Left lung (tissue), 10 donors: ENCODE data around the gene TPD52L1. TPM values are rescaled to one million over a fixed set of nuclear protein-coding genes. Genes with fewer than 3 reads are reported as not detected.

Source experiments
- ATAC-seq: fragments of 200-7000 bp; cut with Tn5 transposase; one replicate; pipeline ENCODE4 v1.9.1; 2020; ENCODE audit warnings: moderate library complexity
- DNase-seq, 4 donors: peaks; one replicate each; pipeline ENCODE4 v3.0.0-alpha.2; 2013 to 2020
- H3K27ac ChIP-seq, 2 donors: fragments of 200-600 bp; sonication (generic) in 1 of 2; one replicate each; pipeline versions ENCODE4 v1.5.0 to v1.8.0; 2020 to 2021
- H3K27me3 ChIP-seq, 2 donors: fragments of 200-600 bp; sonication (generic) in 1 of 2; one replicate each; pipeline versions ENCODE4 v1.5.0 to v1.8.0; 2020 to 2021
- H3K36me3 ChIP-seq, 2 donors: fragments of 200-600 bp; sonication (generic) in 1 of 2; one replicate each; pipeline versions ENCODE4 v1.5.0 to v1.8.0; 2020 to 2021
- H3K4me1 ChIP-seq, 2 donors: fragments of 200-600 bp; one replicate each; pipeline ENCODE4 v1.8.0; 2021
- H3K4me3 ChIP-seq, 2 donors: fragments of 200-600 bp; sonication (generic) in 1 of 2; one replicate each; pipeline versions ENCODE4 v1.5.0 to v1.8.0; 2020 to 2021; ENCODE audit warnings: mild to moderate bottlenecking in 1 of 2
- H3K9me3 ChIP-seq, 2 donors: fragments of 200-600 bp; sonication (generic) in 1 of 2; one replicate each; pipeline versions ENCODE4 v1.5.0 to v1.8.0; 2020 to 2021
- CTCF ChIP-seq, 2 donors: fragments of 200-600 bp; sonication (generic) in 1 of 2; IDR thresholded peaks; one replicate each; pipeline versions ENCODE4 v1.5.0 to v1.8.0; 2021; ENCODE audit warnings: antibody characterized with exemption in 2 of 2
- intact Hi-C, 2 donors: fragments of 100-400 bp; cut with DNase I; formaldehyde crosslinking; loops; one replicate each; pipeline versions ENCODE4 v1.11.2 to v1.14.2; 2022
- polyA plus RNA-seq, 6 donors: library from polyadenylated mRNA; unstranded; fragments of 120-200 nt; gene quantifications; one replicate each; pipeline ENCODE4 v1.2.1, GENCODE V29; 2013; ENCODE audit not compliant: insufficient read length in 6 of 6
- total RNA-seq, 2 donors: library from RNA; stranded (reverse); fragmentation: NEBNext Ultra II Directional; extraction: Animal tissue kit (Norgen Biotek cat#: 25700); gene quantifications; one replicate each; pipeline ENCODE4 v1.2.1, GENCODE V29; 2021
- donor health status: DM: no; HTN: yes; CAD: no.
- donor health status: DM: no; HTN: no; CAD: no.

TPD52L1 gene
- total and polyA plus RNA-seq, 8 donors = 17.4 to 125 (median 80.4) TPM

- Histone ChIP-seq H3K4me3 (no peak overlapping the region), H3K27ac (no peak overlapping the region), H3K36me3 (no peaks in the 10 kb centered on the region), H3K27me3 (no peaks in the 10 kb centered on the region), H3K4me1 (no peaks in the 10 kb centered on the region), H3K9me3 (peaks cover 0 to 15% of the 10 kb centered on the region in 2 donors)
- DNase-seq = no peak
- intact Hi-C loops = loop anchor here in 1 of 2 donors (5.0 kb wide), 1 partner anchor 244 kb away; no protein-coding TSS in a partner anchor
- no peak for ATAC-seq
- no peak for TF ChIP-seq CTCF (IDR thresholded peaks at IDR 0.05)
Observed at GRCh38 chr6:125116170-125116569, 37.4 kb upstream of the TPD52L1 start.

- no peak overlapping the region for H3K4me3 ChIP-seq
- DNase-seq (no peak), ATAC-seq (no peak)
- intact Hi-C loops = loop anchor here in 1 of 2 donors (5.0 kb wide), 1 partner anchor 244 kb away; no protein-coding TSS in a partner anchor
- H3K27me3 ChIP-seq = no peaks in the 10 kb centered on the region
- no peaks in the 10 kb centered on the region for H3K4me1 ChIP-seq
- H3K36me3 ChIP-seq = no peaks in the 10 kb centered on the region
- H3K9me3 ChIP-seq = peaks cover 0 to 9% of the 10 kb centered on the region in 2 donors
- H3K27ac ChIP-seq = no peak overlapping the region
- TF ChIP-seq CTCF (IDR thresholded peaks at IDR 0.05) = no peak
Observed at GRCh38 chr6:125116710-125117109, 36.9 kb upstream of the TPD52L1 start.

GRCh38 chr6:125117818-125118217 is 35.8 kb upstream of the TPD52L1 start:
- H3K27ac ChIP-seq = no peak overlapping the region
- TF ChIP-seq CTCF (IDR thresholded peaks at IDR 0.05) = no peak
- H3K27me3 ChIP-seq = no peaks in the 10 kb centered on the region
- no peaks in the 10 kb centered on the region for H3K36me3 ChIP-seq
- intact Hi-C loops = loop anchor here in 1 of 2 donors (5.0 kb wide), 1 partner anchor 246 kb away; no protein-coding TSS in a partner anchor
- no peaks in the 10 kb centered on the region for H3K9me3 ChIP-seq
- DNase-seq (no peak), ATAC-seq (no peak)
- no peaks in the 10 kb centered on the region for H3K4me1 ChIP-seq
- no peak overlapping the region for H3K4me3 ChIP-seq

- no peaks in the 10 kb centered on the region for H3K9me3 ChIP-seq
- H3K27me3 ChIP-seq = no peaks in the 10 kb centered on the region
- no peak overlapping the region for H3K4me3 ChIP-seq
- H3K27ac ChIP-seq = no peak overlapping the region
- intact Hi-C loops = no loop called here
- ATAC-seq (no peak), DNase-seq (no peak)
- no peaks in the 10 kb centered on the region for H3K4me1 ChIP-seq
- TF ChIP-seq CTCF (IDR thresholded peaks at IDR 0.05) = no peak
- H3K36me3 ChIP-seq = no peaks in the 10 kb centered on the region
Observed at GRCh38 chr6:125120054-125120590, 33.5 kb upstream of the TPD52L1 start.

- Histone ChIP-seq H3K9me3 (no peaks in the 10 kb centered on the region), H3K27me3 (no peaks in the 10 kb centered on the region), H3K4me3 (no peak overlapping the region), H3K4me1 (no peaks in the 10 kb centered on the region), H3K36me3 (no peaks in the 10 kb centered on the region), H3K27ac (no peak overlapping the region)
- no peak for TF ChIP-seq CTCF (IDR thresholded peaks at IDR 0.05)
- intact Hi-C loops = no loop called here
- ATAC-seq = no peak
- DNase-seq = no peak
Observed at GRCh38 chr6:125121894-125122293, 31.7 kb upstream of the TPD52L1 start.
